NCI-H2107 treated with DMSO at 0.1 percent for 48 hours (cell line): ENCODE results near the gene KAZALD1.

ENCODE experiments used
- DNase-seq: peaks from one replicate; lab custom pipeline; 2025; ENCODE audit not compliant: unreplicated experiment; lab: John Stamatoyannopoulos, UW

Gene KAZALD1, protein sequence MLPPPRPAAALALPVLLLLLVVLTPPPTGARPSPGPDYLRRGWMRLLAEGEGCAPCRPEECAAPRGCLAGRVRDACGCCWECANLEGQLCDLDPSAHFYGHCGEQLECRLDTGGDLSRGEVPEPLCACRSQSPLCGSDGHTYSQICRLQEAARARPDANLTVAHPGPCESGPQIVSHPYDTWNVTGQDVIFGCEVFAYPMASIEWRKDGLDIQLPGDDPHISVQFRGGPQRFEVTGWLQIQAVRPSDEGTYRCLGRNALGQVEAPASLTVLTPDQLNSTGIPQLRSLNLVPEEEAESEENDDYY

DNA sequence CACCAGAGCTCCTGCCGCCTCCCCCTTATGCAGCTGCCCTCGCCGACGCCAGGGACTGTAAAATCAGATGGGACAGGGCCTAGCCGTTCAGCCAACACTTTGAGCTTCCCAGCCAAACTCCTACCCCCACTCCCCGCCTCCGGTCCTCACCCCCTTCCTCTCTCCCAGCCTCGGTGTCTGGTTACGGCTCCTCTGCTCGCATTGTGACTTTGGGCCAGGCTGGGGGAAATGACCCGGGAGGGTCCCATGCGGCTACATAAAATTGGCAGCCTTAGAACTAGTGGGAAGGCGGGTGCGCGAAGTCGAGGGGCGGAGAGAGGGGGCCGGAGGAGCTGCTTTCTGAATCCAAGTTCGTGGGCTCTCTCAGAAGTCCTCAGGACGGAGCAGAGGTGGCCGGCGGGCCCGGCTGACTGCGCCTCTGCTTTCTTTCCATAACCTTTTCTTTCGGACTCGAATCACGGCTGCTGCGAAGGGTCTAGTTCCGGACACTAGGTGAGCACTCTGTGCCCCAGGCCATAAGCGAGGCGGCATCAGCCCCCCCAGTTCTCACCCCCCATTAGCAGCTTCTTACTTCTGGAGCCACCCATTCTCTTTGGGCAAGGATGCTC lies at the start of gene KAZALD1:
TSS of gene KAZALD1 (plus strand) at position 366 of the 608 bp plus-strand sequence. CDS start 604 bp downstream, outside the sequence.
- no peak for DNase-seq

DNA sequence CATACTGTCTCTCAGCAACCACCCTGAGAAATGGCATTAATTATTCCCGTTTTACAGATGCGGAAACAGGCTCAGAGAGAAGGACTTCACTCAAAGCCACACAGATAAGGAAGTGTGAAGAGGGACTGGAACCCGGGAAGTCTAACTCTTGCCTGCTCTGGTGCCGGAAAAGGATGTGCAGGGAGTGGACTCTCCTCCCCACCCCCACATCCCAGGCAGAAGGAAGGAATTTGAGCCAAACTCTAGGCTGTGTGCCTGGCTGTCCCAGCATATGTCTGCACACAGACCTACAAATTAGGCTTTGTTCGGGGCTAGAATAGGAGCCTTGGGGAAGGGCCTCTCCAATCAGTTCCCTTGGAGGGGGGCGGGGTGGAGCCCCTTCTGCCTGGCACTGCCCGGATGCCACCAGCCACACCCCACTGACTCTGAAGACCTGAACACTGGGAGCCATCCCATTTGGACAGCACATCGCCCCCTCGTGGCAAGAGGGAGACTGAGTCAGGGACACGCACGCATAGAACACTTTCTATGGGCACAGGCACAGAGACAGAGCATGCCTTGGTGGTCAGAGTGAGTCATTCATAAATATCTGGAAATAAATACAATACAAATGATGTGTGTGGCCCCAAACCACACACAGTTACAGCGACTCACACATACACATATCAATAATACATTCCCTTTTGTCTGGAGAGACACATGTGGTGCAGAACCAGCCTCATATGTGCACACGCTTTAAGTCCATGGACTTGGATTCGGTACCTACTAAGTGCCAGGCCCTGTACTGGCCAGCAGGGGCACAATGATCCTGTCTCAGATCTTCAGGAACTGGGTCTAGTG lies 49.0 kb upstream of the KAZALD1 start:
- DNase-seq: peak; percentile 69

DNA sequence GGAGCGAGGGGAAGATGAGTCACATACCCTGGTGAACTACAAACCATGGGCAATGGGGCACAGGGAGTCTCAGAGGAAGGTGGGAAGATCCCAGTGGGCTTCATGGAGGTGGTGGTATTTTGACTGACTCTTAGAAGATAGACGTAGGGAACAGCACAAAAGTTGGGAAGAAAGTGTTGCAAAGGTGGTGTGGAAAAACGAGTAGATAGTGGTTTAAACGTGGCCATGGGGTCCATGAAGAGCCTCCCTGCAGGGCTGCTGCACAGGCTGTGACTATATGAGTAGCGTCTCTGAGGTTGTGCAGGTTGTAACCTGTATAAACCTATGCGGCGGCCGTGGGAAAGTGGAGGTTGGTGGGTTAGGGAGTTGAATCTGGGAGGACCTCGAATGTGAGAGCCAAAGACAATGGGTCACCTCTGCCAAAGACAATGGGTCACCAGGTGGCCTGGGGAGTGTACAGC lies 48.4 kb upstream of the KAZALD1 start:
- DNase-seq: no peak

DNA sequence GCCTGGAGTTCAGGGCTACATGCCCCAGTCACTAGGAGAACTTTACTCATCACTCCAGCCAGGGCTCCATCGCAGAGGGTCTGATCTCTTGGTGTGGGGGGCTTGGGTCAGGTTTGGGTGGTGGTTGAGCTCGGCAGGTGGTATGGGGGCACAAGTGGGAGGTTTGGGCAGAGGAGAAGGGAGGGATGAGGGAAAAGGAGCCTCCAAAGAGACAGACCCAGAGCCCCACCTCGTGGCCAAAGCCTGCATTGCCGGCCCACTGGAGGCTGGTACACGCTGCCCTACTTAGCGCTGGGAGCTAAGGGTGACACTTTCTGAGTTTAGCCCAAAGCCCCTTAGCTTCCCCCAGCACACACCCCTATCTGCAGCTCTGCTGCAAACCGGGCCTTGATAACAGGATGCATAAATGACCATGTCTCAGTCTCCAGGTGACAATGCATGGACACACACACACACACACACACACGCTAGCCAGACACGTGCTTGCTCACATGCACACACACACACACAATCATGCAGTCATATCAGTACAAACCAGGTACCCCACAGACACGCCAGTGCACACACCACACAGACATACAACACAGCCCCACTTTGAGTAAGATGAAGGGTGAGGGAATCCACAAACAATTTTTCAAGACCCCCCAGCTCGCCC lies 47.4 kb upstream of the KAZALD1 start:
- DNase-seq: no peak

DNA sequence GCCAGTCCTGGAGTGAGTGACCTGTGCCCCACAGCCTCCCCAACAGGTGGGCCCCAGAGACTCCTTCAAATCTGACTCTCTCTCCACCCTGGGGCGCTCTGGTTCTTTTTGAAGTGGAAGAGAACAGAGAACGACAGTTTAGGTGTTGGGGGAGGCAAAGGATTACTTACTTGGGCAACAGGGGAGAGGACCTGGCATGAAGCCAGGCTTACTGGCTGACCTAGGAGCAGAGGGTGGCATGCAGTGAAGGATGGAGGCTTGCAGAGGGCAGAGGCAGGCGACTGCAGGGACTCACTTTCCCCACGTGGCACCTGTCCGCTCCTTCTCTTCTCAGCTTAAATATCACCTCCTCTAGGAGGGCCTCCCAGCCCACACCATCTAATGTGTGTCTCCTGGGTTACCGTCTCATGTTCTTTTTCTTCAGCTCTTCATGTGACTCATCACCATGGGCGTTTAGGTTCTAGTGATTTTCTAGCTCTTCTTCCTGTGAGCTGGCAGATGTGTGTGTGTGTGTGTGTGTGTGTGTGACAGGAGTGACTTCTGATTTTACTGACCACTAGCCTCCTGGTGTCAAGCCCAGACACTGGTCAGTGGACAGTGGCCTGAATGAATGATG lies 46.7 kb upstream of the KAZALD1 start:
- no peak for DNase-seq

DNA sequence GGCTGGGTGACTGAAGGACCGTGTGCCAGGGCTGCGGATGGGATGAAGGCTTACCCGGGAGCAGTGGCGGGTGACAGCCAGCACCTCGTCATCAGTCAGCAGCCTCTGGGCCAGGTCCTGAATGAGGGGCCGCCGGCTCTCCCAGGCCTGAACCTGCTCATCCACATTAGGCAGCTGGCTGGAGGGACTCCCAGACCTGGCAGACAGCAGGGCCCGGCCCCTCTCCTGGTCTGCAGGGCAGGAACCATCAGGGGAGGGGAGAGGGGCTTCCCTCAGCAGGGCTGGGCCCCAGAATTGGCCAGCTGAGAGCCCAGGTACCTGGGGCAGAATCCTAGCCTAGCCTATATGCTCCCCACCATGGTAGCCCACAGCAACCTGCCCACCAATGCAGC lies 46.2 kb upstream of the KAZALD1 start:
- DNase-seq: no peak

DNA sequence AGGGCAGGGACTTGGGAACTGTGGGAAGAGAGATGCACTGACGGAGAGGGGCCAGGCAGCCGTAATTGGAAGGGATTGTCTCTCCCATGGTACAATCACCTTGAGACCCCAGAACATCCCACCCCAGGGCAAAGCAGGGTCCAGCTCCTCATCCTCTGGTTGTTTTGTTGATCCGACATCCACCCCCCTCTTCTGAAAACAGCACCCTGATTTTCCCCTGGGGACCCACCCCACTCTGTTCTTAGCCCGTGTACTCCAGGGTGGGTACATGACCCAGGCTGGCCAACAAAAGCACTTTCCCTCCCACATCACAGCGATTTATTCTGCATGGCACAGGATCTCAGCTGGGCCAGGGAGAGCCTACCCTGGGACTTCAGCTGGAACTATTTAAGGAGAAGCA lies 45.0 kb upstream of the KAZALD1 start:
- DNase-seq: no peak

DNA sequence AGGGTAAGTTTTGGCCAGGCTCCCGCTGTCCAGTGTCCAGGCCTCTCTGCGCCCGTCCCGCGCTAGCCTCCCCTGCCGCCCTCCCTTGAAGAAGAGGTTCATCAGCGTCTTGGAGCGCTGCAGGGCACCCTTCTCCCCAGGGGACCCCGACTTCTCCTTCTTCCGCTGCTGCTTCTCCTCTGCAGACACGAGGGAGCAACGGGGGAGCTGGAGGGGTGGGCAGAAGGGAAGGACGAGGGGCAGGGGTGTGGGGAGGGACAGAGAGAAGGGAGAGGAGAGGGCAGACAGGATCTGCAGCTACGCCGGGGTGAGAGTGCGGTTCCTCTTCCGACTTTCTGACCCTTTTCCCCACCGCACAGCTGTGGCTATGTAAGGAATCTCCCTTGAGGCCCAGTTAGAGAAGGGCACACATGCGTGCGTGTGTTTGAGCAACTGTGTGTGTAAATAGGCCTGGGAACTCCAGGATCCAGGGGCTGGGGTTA lies 43.6 kb upstream of the KAZALD1 start:
- no peak for DNase-seq

DNA sequence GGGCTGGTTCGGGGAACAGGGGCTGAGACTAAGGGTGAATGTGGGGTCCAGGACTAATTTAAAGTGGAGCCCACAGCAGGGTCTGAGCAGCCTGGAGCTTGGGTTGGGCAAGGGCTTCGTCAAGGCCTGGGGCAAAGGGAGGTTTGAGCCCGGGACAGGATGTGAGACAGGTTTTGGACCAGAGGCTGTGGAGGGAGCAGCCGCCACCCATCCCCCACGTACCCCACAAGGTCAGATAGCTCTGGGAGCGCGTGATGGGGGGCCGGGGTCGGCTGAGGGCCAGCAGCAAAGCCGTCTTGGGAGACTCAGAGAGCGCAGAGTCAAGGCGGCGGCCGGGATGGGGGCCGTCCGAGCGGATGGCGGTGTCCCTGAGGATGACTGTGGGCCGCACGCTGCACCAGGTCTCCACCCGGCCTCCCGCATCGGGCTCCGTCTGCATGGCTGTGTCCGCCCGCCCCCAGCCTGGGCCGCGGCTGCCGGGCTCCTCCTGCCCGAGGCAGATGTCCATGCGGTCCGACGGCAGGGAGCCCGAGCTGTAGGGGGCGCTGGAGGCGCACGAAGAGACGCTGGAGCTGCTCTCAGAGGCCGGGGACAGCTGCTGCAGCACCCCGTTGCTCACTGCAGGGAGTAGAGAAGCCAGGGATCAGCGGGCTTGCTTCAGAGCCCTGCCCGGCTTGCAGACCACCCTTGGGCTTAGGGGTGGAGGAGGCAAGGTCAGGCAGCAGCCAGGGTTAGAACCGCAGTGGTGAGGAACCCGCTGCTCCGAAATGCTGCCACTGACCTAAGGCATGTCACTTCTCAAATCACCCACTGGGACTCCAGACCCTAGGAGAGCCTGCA lies 43.0 kb upstream of the KAZALD1 start:
- no peak for DNase-seq

DNA sequence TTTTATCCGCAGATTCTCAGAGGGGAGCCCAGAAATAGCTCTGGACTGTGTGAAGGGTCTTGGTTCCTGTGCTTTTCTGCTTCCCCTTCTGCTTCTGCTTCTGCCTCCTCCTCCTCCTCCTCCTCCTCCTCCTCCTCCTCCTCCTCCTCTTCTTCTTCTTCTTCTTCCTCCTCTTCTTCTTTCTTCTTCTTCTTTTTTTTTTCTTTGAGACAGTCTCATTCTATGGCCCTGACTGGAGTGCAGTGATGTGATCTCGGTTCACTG lies 42.4 kb upstream of the KAZALD1 start:
- DNase-seq: no peak

DNA sequence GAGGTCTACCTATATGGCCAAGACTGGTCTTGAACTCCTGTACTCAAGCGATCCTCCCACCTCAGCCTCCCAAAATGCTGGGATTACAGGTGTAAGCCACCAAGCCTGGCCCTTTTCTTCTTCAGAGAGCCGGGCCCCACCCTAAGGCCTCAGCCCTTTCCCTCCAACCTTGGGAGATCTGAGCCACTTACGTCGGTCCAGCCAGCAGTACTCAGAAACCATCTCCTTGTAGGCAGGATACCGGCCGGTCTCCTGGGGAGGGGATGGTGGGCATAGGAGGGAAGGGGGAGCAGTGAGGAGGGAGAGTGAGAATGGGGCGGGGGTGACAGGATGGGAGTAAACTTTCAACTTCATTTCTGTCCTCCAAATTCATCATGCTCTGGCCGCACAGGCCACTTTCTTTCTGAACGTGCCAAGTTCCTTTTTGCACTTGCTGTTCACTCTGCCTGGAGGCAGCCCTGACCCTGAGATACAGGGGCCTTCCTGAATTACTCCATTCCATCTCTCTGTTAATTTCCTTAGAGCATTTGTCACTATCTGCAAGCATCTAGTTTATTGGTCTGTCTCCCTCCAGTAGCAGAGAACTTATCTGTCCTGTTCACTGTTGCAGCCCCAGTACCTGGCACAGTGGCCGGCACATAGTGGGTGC lies 41.2 kb upstream of the KAZALD1 start:
- DNase-seq: no peak

DNA sequence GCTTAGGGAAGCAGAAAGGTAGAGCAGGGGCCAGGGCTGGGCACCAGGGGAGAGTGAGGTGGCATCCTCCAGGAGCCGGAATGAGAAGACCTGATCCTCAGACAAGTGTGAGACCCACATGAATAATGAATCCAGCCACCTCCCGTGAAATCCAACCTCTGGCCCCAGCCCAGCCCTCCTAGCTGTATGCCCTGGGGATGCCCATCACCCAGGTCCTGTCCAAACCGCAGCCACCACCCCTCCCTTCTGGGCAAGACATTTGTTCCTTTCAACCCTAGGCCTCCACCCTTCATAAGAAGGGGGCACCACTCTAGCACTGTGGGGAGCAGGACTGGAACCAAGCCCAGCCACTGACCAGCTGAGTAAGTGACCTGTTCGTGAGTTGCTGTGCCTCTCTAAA lies 40.5 kb upstream of the KAZALD1 start:
- DNase-seq: no peak

DNA sequence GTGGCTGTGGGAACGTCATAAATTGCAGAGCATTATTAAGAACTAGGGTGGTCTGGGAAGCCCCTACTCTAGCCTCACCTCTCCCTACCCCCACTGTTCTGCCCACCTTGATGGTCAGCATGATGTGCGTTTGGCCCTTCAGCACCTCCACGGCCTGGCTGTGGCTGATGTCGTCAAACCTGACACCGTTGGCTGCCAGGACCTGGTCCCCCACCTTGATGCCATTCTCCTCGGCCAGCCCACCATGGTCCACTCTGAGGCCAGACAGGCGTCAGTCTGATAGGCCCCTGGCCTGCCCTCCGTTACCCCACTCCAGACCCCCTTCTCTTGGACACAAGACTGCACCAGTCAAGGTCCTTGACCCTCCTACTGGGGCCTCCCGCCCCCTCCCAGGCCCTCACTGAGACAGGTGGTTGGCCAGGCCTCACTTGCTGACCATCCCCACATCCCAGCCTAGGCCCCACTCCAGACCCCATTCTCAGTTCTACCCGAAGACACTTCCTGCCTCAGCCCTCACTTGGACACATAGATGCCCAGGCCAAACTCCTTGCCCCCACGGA lies 40.0 kb upstream of the KAZALD1 start:
- DNase-seq: no peak

DNA sequence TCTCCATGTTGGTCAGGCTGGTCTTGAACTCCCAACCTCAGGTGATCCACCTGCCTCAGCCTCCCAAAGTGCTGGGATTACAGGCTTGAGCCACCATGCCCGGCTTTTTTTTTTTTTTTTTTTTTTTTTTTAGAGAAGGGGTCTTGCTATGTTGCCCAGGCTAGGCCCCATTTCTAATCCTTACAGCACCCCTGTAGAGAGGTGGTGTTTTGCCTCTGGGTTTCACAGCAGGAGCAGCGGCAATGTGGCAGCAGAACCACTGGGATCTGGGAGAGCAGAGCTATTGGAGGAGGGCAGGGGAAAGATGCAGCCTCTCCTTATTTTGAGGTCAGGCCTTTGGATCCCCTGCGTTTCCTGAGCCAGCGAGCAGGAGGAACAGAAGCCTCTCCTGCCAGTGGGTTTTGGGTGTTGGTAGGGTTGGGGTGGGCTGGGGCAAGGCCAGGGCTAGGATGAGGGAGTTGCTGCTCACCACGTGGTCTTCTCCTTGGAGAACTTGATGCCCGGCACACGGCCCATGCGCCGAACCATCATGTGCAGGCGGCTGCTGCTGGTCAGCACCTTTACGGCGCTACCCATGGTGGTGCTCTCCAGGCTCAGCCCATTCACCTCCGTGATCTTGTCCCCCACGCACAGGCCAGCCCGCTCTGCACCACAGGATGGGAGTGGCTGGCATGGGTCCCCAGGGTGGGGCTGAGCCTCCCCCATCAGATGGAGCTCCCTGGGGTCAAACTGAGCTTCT lies 38.7 kb upstream of the KAZALD1 start:
- no peak for DNase-seq

DNA sequence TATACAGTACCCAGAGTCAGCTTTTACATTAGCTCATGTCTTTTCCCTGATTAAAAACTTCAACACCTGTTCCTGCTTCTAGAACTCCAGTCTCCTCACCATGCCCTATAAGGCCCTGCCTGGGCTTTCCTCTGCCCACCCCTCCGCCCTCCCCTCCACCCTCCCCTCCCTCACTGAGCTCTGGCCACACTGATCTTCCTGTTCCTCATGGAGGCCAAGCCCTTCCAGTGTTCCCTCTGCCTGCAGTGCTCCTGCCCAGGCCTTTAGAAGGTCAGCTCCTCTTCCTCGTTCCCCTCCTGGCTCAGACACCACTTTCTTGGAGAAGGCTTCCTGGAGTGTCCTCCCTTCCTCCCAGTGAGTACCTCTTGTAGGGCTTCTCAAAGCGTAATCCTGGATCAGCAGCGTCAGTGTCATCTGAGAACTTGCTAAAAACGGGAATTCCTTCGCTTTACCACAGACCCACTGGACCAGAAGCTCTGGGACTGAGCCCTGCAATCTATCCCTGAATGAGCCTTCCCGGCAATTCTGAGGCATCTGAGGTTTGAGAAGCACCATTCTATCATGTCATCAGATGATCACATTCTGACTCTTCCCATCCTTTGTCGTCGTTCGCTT lies 34.6 kb upstream of the KAZALD1 start:
- DNase-seq: no peak

DNA sequence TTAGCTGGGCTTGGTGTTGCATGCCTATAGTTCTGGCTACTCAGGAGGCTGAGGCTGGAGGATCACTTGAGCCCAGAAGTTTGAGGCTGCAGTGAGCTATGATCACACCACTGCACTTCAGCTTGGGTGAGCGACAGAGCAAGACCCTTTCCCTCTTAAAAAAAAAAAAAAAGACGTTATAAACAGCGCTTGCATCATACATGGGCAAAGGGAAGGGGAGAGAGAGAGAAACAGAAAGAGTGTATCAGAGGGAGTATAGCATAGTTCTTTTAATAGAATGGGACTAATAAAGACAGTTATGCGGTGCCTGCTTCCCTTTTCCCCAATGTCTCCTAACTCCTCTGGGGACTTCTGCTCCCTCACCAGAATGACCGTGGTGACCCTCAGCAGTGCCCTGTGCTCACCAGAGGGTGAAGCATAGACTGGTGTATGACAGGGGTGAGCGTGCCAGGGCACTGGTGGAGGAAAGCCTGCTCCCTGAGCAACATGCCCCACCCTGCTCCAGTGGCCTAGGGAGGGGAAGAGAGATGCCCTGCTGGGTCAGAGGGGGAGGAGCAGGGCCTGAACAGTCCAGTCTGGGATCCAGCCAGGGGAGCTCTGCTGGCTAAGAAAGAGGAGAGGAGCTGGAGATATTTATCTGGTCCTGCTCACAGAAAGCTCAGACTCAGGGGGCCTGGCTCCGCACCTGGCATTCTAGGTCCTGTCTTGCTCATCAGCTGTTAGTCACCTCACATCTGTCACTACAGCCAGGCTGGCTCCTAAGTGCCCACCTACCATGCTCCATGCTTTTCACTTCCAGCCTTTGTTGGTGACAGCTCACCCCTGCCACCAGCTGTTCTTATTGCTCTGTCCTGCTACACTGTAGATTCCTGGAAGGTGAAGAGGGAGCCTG lies 33.1 kb upstream of the KAZALD1 start:
- DNase-seq: no peak
